GM19397 (cell line): ENCODE data around the gene RPS6KB2.
A peak's percentile ranks its signal among the peaks of the same experiment; 100 is the strongest.

ENCODE experiments used
- ATAC-seq: cut with Tn5 transposase; IDR thresholded peaks from one replicate; pipeline ENCODE4 v1.9.1; 2021; ENCODE audit warnings: mild to moderate bottlenecking, moderate library complexity; ENCODE audit not compliant: unreplicated experiment

RPS6KB2 gene

DNA sequence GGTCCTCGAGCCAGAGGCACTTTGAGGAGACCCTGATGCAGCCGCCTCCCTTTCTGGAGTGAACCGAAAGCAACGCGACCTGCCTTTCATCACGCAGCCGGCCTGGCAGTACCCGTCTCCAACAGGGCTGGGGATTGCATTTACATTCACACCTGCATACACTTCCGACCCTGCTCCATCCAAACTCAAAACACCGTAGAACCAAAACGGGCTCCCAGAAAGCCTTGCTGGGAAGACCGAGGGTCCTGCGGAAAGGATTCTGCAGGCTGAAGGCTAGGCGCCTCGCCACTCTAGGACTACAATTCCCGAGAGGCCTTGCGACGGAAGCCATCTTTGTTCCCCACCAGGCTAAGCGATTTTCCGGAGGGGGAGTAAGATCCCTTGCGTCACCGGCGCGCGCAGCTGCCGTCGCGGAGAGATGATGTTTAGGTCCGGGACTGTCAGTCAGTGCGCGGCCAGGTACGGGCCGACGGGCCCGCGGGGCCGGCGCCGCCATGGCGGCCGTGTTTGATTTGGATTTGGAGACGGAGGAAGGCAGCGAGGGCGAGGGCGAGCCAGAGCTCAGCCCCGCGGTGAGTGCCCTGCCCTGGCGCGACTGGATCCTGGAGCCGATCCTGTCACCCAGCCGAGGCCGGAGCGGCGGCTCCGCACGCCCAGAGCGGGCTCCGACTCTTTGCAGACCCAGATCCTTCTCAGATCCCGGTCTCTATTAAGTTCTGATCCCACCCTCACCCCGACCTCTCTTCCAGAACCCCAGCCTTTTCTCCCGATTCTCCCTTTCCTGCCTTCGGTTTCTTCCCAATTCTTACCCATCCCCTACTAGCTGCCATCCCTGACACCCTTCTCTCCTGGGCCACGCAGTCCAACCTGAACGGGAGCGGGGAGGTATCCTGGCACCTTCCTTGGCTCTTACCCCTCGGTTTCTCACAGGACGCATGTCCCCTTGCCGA, at the start of gene RPS6KB2:
Gene RPS6KB2, plus strand, starts transcription at position 443 of the 950 bp plus-strand sequence. Its CDS starts 52 bp downstream, at position 495.
- ATAC-seq: peak; percentile 85

GRCh38 chr11:67378544-67378943, 49.8 kb upstream of the RPS6KB2 start:
- ATAC-seq: no peak

DNA sequence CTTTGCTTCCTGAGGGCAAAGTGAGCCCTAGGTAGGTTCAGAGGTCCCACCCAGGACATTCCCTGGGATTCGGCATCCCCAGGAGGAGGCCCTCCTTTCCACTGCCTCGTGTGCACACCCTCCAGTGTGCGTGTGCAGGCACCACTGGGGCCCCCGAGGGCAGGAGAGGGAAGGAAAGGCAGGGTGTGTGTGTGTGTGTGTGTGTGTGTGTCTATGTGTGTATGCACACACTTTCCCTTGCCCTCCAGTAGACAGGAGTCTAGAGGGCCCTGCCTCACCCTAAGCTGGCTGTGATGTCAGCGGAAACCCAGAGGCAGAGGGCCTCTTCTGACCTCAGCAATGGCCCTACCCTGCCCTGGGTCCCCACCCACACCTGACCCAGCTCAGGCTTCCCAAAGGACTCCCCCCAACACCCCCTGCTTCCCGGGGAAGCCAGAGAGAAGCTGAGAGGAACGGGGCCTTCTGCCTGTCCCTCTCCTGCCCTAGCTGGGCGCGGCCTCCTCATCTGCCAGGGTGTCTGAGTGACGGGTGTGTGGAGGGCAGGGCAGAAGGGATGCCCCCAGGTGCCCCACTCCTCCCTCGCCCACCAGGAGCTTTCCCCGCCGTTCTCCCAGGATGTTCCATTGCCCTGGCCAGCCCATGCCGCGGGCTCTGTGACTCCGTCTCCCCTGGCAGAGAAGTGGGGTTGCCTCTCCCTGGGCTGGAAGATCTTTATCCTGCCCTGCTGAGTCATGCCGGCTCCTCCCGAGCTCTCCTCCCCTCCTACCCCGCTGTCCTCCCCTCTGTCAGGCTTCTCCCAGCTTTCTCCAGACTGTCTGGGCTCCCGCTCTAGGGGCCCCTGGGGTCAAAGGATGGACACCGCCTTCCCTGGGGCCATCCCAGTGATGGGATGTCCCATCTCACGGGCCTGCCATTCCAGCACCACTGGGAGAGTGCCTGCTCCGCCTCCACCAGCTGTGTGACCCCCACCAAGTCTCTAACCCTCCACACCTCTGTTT, 48.9 kb upstream of the RPS6KB2 start:
- no peak for ATAC-seq

DNA sequence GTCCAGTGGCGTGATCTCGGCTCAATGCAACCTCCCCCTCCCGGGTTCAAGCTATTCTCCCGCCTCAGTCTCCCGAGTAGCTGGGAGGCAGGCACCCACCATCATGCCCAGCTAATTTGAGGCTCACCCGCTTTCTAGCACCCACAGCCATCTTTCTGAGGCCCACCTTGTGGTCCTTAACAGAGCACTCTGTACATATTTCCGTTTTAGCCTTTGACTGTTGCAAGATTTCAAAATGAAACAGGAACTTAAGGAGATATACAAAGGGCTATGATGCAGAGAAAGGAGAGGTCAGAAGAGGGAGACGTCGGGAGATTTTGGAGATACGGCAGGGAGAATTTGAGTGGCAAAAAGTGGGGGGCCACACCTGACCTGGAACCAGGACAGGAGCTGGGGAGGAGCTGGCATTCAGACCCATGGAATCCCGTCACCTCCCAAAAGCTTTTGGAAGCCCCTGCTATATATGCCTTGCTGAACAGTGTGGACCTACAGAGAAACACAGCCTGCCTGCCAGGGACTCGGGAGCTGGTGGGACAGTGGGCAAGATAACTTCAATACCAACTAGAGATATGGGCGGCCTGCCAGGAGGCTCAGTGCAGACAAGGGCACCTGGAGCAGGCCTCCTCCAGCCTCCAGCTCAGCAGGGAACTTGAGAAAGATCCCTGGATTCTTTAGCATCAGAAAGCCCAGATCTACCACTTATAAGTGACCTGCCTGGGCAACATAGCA, 46.9 kb upstream of the RPS6KB2 start:
- no peak for ATAC-seq

- no peak for ATAC-seq
Observed at GRCh38 chr11:67382276-67383136, 45.8 kb upstream of the RPS6KB2 start.

DNA sequence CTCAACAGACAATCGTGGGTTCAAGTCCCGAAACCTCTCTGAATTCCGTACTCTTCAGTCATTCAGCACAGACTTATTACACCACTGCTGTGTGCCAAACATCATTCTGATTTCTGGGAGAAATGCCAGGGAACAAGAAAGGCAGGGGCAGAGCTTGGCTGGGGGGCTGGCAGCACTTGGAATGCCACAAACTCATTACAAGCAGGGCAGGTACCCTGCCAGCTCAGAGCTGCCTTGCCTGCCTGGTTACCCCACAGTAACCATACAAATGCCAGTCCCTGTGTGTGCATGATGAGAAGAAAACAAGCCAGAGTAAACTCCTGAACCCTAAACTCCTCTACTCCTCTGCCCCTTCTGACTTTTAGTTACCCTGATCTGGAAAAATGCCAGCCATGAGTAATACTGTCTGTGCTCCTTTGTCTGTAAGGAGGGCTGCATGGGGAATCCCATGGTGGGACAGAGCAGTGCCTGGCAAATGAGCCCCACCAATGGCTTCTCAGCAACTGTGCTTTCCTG, 43.4 kb upstream of the RPS6KB2 start:
- no peak for ATAC-seq

DNA sequence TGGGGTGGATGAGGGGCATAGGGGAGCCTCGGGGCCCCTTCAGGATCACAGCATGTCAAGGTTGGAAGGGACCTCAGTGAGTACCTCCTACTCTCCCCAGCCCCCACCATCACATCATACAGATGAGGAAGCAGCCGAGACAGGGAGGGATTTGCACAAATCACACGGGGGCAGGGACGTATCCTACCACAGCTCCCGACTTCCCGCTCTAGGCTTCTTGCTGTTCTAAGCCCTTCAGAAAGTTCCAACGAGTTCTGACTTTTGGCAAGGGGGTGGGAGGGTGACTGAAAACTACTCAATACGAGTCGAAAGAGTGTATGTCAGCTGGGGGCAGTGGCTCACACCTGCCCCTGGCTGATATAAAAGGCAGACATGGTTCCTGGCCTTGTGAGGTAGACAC, 41.2 kb upstream of the RPS6KB2 start:
- ATAC-seq: no peak

DNA sequence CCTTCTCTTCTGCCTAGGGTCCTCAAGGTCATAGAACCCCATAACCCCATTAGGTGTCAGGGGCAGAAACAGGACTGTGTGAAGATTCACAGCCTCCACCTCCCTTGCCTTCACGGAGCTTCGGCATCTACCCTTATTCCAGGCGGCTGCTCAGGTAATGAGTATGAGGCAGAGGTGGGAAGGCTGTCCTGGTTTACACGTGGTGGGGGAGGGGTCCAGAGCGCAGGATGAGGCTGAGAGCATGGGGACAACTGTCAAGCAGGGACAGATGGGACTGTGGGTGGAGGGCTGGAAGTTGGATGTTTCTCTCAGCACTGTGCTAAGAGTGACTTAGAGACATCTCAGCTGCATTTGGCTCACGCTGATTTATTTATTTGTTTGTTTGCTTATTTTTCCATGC, 40.8 kb upstream of the RPS6KB2 start:
- ATAC-seq: no peak

DNA sequence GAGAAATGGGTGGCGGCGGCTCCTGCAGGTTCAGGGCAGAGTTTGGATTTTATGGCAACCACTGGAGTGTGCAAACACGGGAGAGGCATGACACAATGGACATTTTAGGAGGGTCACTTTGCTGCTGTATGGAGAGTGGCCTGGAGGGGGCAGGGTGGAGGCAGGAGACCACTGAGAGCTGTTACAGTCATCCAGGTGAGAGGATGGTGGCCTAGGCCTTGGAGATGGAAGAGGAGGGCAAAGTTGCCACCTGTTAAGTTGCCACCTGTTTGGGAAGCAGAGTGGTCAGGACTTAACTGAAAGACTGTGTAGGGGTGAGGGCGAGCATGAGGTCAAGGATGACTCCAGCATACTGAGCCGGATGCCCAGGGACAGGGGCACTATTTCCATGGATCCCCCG, 38.8 kb upstream of the RPS6KB2 start:
- ATAC-seq: no peak

DNA sequence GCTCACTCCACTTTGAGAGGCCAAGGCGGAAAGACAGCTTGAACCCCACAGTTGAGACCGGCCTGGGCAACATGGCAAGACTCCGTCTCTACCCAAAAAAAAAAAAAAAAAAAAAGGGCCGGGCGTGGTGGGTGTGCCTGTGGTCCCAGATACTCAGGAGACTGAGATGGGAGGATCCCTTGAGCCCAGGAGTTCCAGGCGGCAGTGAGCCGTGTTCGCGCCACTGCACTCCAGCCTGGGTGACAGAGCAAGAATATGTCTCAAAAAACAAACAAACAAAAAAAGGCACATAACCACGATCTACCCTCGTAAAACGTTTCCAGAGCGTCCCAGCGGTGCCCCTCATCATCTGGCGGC, 37.4 kb upstream of the RPS6KB2 start:
- no peak for ATAC-seq

- ATAC-seq: peak; percentile 69
Observed at GRCh38 chr11:67391304-67392182, 36.8 kb upstream of the RPS6KB2 start, which contains the start of gene RAD9A. Gene RAD9A, plus strand, starts transcription at chr11:67391986. Its CDS starts 59 bp downstream, at chr11:67392045.

DNA sequence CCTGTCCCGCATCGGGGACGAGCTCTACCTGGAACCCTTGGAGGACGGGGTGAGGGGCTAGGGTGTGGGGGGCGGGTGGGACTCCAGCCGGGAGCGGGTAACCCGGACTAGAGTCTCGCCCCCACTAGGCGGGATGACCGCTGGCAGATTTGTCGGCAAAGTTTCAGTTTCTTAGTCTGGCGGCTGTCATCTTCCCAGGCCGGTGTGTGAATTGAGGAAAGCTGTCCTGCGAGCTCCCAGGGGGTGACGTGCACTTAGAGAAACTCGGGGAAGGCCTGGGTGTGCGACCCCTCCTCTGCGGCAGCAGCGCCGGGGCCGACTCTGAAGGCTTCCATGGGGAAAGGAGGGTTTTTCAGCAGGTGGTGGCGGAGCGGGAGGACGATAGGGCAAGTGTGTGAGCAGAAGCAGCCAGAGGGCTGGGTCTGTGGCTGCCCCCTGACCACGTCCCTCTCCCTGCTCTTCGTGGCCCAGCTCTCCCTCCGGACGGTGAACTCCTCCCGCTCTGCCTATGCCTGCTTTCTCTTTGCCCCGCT, 36.0 kb upstream of the RPS6KB2 start:
- ATAC-seq: no peak

GRCh38 chr11:67393437-67393836, 34.9 kb upstream of the RPS6KB2 start:
- no peak for ATAC-seq

- ATAC-seq: no peak
Observed at GRCh38 chr11:67393990-67394389, 34.3 kb upstream of the RPS6KB2 start.

GRCh38 chr11:67395555-67396258, 32.6 kb upstream of the RPS6KB2 start:
- ATAC-seq: no peak

DNA sequence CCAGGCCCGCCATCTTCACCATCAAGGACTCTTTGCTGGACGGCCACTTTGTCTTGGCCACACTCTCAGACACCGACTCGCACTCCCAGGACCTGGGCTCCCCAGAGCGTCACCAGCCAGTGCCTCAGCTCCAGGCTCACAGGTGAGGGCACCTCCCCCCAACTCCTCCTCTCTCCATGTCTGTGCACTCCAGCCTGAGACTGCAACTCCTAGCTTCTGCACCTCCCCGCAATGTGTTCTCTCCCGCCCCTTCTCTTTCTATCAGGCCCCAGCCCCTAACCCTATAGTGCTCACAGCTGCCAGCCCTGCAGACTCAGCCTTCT, 32.1 kb upstream of the RPS6KB2 start:
- ATAC-seq: no peak

GRCh38 chr11:67396587-67397389, 31.5 kb upstream of the RPS6KB2 start:
- no peak for ATAC-seq
